ENCODE results near the gene FBXL15. TPM values are rescaled to one million over a fixed set of nuclear protein-coding genes. Genes with fewer than 3 reads are reported as not detected.

Gene FBXL15
- total and polyA plus RNA-seq, 9 of the 15 experiments (the other 6 are each of a cell fraction or from before 2014, with no cell fraction given), result 0.08 to 25.9 (median 3.5) TPM

GRCh38 chr10:102431452-102432124, 11.0 kb downstream of the FBXL15 start:
- peak overlapping the region; percentile 85 to 98 for H3K9ac ChIP-seq (ENCODE audit: insufficient read depth in 1 of 2, low read depth in 2 of 2, low read length in 2 of 2)
- no peaks in the 10 kb centered on the region for H3K9me1 ChIP-seq (ENCODE audit: control insufficient read depth, insufficient read depth, low read length)
- CTCF ChIA-PET (ENCODE audit: low intra/inter-chr PET ratio), result interaction anchor here (0.6 kb wide), 1 partner anchor 48 kb away, joined by 3 read pairs; no protein-coding TSS in a partner anchor
- H3K4me1 ChIP-seq (replicated peaks in 1 of 2; ENCODE audit: control insufficient read depth in 2 of 2, insufficient read depth in 2 of 2, low read length in 2 of 2), result peaks cover 23 to 31% of the 10 kb centered on the region in 2 experiments
- peak overlapping the region; percentile 96 for H3K4me2 ChIP-seq (ENCODE audit: insufficient read depth, low read length)
- peak; percentile 23 for ATAC-seq
- intact Hi-C loops (cut with micrococcal nuclease) (no loop called here), in situ Hi-C loops (cut with MboI) (loop anchor here (25.0 kb wide), 1 partner anchor 594 kb away; the partner anchor contains the start of gene KCNIP2)
- H3K27ac ChIP-seq (ENCODE audit: extremely low read depth, low read depth, low read length), result peak overlapping the region; percentile 82
- peaks cover 29% of the 10 kb centered on the region for H3K79me2 ChIP-seq (ENCODE audit: control insufficient read depth, insufficient read depth, low read length)
- peaks cover 6% of the 10 kb centered on the region; the same call in 2 of the 3 replicates for H3K36me3 ChIP-seq (ENCODE audit: control insufficient read depth, insufficient read depth, low read length)
- H3K27me3 ChIP-seq (ENCODE audit: control insufficient read depth in 2 of 2, insufficient read depth in 2 of 2, low read length in 2 of 2), result no peaks in the 10 kb centered on the region
- H3K4me3 ChIP-seq, result peak overlapping the region; percentile 55
- DNase-seq (ENCODE audit: extremely low read depth in 1 of 4, low spot score in 3 of 4), result peak; percentile 25 to 59 (median 34)
- peak overlapping the region; percentile 67 for H2AFZ ChIP-seq (ENCODE audit: low read depth, low read length)
- H4K20me1 ChIP-seq (replicated peaks; ENCODE audit: control insufficient read depth, insufficient read depth, low read length), result peaks cover under 1% of the 10 kb centered on the region; the same call in 1 of the 2 replicates
- POLR2A ChIA-PET, result interaction anchor here (0.8 to 2.1 kb wide), 8 partner anchors 8 to 30 kb away, joined by 4 to 11 read pairs (median 6); partner anchors contain the start of genes C10orf95 and FBXL15
- FAIRE-seq, result no peak
- BruUV-seq (replicated peaks), result TSS peak; percentile 57
- 8% methylated on average over 3 of the region's 4 CpGs for WGBS (ENCODE audit: insufficient coverage, low coverage, missing lambda C conversion rate)
- H3K9me3 ChIP-seq (replicated peaks; ENCODE audit: control insufficient read depth, insufficient read depth, low read depth, low read length), result no peaks in the 10 kb centered on the region
- TF ChIP-seq SAP30 (IDR thresholded peaks at IDR 0.05; ENCODE audit: borderline replicate concordance, insufficient read depth, low read depth, low read length, poor library complexity, severe bottlenecking) (peak; percentile 25), THAP12 (CRISPR knock-in tag; IDR thresholded peaks at IDR 0.05) (no peak), TCF7 (IDR thresholded peaks at IDR 0.05; ENCODE audit: borderline replicate concordance) (no peak), E2F6 (IDR thresholded peaks at IDR 0.05; ENCODE audit: borderline replicate concordance in 1 of 2, extremely low read depth in 1 of 2, insufficient read depth in 1 of 2, insufficient read length in 1 of 2, low read depth in 1 of 2, low read length in 1 of 2, poor library complexity in 1 of 2, severe bottlenecking in 1 of 2) (peak; percentile 43 to 54)
